ENCODE measurements around the gene THPO. TPM values are rescaled to one million over a fixed set of nuclear protein-coding genes. Genes with fewer than 3 reads are reported as not detected.
A peak's percentile ranks its signal among the peaks of the same experiment; 100 is the strongest.

The THPO gene
- total RNA-seq, 2 donors from 2014 or later: 1.4 to 1.7 TPM

- no peaks in the 10 kb centered on the region for H3K27me3 ChIP-seq (ENCODE audit: control insufficient read depth, insufficient read depth, low read length, poor library complexity, severe bottlenecking)
- peaks cover 4% of the 10 kb centered on the region for H3K27me3 Mint-ChIP-seq (ENCODE audit: insufficient read depth)
- H3K36me3 Mint-ChIP-seq (ENCODE audit: low read depth): peaks cover 44% of the 10 kb centered on the region
- no peaks in the 10 kb centered on the region for H3K9me3 ChIP-seq (ENCODE audit: control insufficient read depth, low read length)
- peak overlapping the region; percentile 87 for H3K27ac ChIP-seq (ENCODE audit: low read depth, low read length)
- H3K9me3 Mint-ChIP-seq: no peaks in the 10 kb centered on the region
- peak overlapping the region; percentile 80 for H3K9ac ChIP-seq (ENCODE audit: extremely low read depth, low read length, poor library complexity, severe bottlenecking)
- no peaks in the 10 kb centered on the region for H3K4me1 ChIP-seq (ENCODE audit: control insufficient read depth, insufficient read depth, low read length)
- H3K36me3 ChIP-seq (ENCODE audit: control insufficient read depth, insufficient read depth, low read length): peaks cover 49% of the 10 kb centered on the region
- 20 to 73% methylated on average over 1 to 3 of the region's 4 CpGs for WGBS, 2 experiments (ENCODE audit: insufficient coverage in 1 of 2, insufficient read length in 1 of 2)
- peak overlapping the region; percentile 96 for H3K27ac Mint-ChIP-seq
- peak overlapping the region; percentile 81 for H3K4me3 ChIP-seq (ENCODE audit: low read length)
- H3K4me3 Mint-ChIP-seq: peak overlapping the region; percentile 74
- H3K4me1 Mint-ChIP-seq: peaks cover 9% of the 10 kb centered on the region
- no peak for DNase-seq
- no peak for TF ChIP-seq CTCF (conservative IDR thresholded peaks at IDR 0.05)
These were observed 42.7 kb downstream of the THPO start for GRCh38 chr3:184335291-184335660.

GRCh38 chr3:184334470-184335158 is 43.4 kb downstream of the THPO start:
- Mint-ChIP-seq H3K9me3 (no peaks in the 10 kb centered on the region), H3K4me3 (no peak overlapping the region), H3K27me3 (ENCODE audit: insufficient read depth) (peaks cover 4% of the 10 kb centered on the region), H3K27ac (peak overlapping the region; percentile 91), H3K4me1 (peaks cover 9% of the 10 kb centered on the region), H3K36me3 (ENCODE audit: low read depth) (peaks cover 51% of the 10 kb centered on the region)
- H3K4me1 ChIP-seq (ENCODE audit: control insufficient read depth, insufficient read depth, low read length): no peaks in the 10 kb centered on the region
- no peak overlapping the region for H3K27ac ChIP-seq (ENCODE audit: low read depth, low read length)
- H3K36me3 ChIP-seq (ENCODE audit: control insufficient read depth, insufficient read depth, low read length): peaks cover 56% of the 10 kb centered on the region
- no peak for DNase-seq
- no peak for TF ChIP-seq CTCF (conservative IDR thresholded peaks at IDR 0.05)
- H3K27me3 ChIP-seq (ENCODE audit: control insufficient read depth, insufficient read depth, low read length, poor library complexity, severe bottlenecking): no peaks in the 10 kb centered on the region
- H3K9ac ChIP-seq (ENCODE audit: extremely low read depth, low read length, poor library complexity, severe bottlenecking): no peak overlapping the region
- no peaks in the 10 kb centered on the region for H3K9me3 ChIP-seq (ENCODE audit: control insufficient read depth, low read length)
- no peak overlapping the region for H3K4me3 ChIP-seq (ENCODE audit: low read length)
- 91 to 92% methylated on average over 7 to 14 of the region's 15 CpGs for WGBS, 2 experiments (ENCODE audit: insufficient coverage in 1 of 2, insufficient read length in 1 of 2)

GRCh38 chr3:184333700-184334099 is 44.3 kb downstream of the THPO start:
- Mint-ChIP-seq H3K27ac (peak overlapping the region; percentile 83), H3K4me3 (no peak overlapping the region), H3K9me3 (no peaks in the 10 kb centered on the region), H3K36me3 (ENCODE audit: low read depth) (peaks cover 59% of the 10 kb centered on the region), H3K27me3 (ENCODE audit: insufficient read depth) (peaks cover 4% of the 10 kb centered on the region), H3K4me1 (peaks cover 9% of the 10 kb centered on the region)
- Histone ChIP-seq H3K9ac (ENCODE audit: extremely low read depth, low read length, poor library complexity, severe bottlenecking) (no peak overlapping the region), H3K27me3 (ENCODE audit: control insufficient read depth, insufficient read depth, low read length, poor library complexity, severe bottlenecking) (no peaks in the 10 kb centered on the region), H3K27ac (ENCODE audit: low read depth, low read length) (no peak overlapping the region), H3K4me1 (ENCODE audit: control insufficient read depth, insufficient read depth, low read length) (no peaks in the 10 kb centered on the region), H3K9me3 (ENCODE audit: control insufficient read depth, low read length) (no peaks in the 10 kb centered on the region), H3K4me3 (ENCODE audit: low read length) (no peak overlapping the region), H3K36me3 (ENCODE audit: control insufficient read depth, insufficient read depth, low read length) (peaks cover 65% of the 10 kb centered on the region)
- no peak for DNase-seq
- no peak for TF ChIP-seq CTCF (conservative IDR thresholded peaks at IDR 0.05)
- WGBS, 2 experiments (ENCODE audit: insufficient coverage in 1 of 2, insufficient read length in 1 of 2): 83 to 93% methylated on average over 2 to 3 of the region's 3 CpGs
